HepG2 (cell line): ENCODE results near the gene MAJIN. TPM values are rescaled to one million over a fixed set of nuclear protein-coding genes. Genes with fewer than 3 reads are reported as not detected.

Source experiments
- ATF4 ChIP-seq, 2 experiments: fragments of 450-650 bp in 1 of 2; sonication (generic) in 1 of 2; formaldehyde crosslinking; IDR thresholded peaks; 2 replicates each; pipeline versions ENCODE4 v1.5.0 to v1.8.0; 2020 to 2022; ENCODE audit warnings: mild to moderate bottlenecking in 1 of 2, missing genetic modification reagents in 1 of 2
- CC2D1A ChIP-seq: sonication (generic); formaldehyde crosslinking; IDR thresholded peaks from 2 replicates; pipeline ENCODE4 v1.8.1; 2023; ENCODE audit warnings: mild to moderate bottlenecking, missing genetic modification reagents
- FOXJ3 ChIP-seq: sonication (generic); formaldehyde crosslinking; IDR thresholded peaks from 2 replicates; pipeline ENCODE4 v1.4.0; 2020; ENCODE audit warnings: missing genetic modification reagents, mild to moderate bottlenecking, borderline replicate concordance
- GABPA ChIP-seq, 2 experiments: IDR thresholded peaks; 2 replicates each; pipeline ENCODE4 v1.6.1; 2011 to 2016; ENCODE audit warnings: low read depth in 2 of 2, low read length in 1 of 2, missing biosample characterization in 1 of 2, missing genetic modification characterization in 1 of 2
- MTA3 ChIP-seq: sonication (generic); formaldehyde crosslinking; IDR thresholded peaks from 2 replicates; pipeline ENCODE4 v1.4.0; 2020; ENCODE audit warnings: missing genetic modification reagents
- MXD4 ChIP-seq: IDR thresholded peaks from 2 replicates; pipeline ENCODE4 v1.6.1; 2016; ENCODE audit warnings: mild to moderate bottlenecking, missing biosample characterization, missing genetic modification reagents
- MYNN ChIP-seq: sonication (generic); formaldehyde crosslinking; IDR thresholded peaks from 2 replicates; pipeline ENCODE4 v1.4.0; 2020; ENCODE audit warnings: mild to moderate bottlenecking, low read depth, missing genetic modification reagents
- NR2C2 ChIP-seq: sonication (generic); formaldehyde crosslinking; IDR thresholded peaks from 2 replicates; pipeline ENCODE4 v1.4.0; 2020; ENCODE audit warnings: missing genetic modification reagents, mild to moderate bottlenecking, moderate library complexity, borderline replicate concordance
- PRPF4 ChIP-seq: fragments of 200-400 bp; formaldehyde crosslinking; IDR thresholded peaks from 2 replicates; pipeline ENCODE4 v1.6.1; 2016; ENCODE audit warnings: low read length, low read depth; ENCODE audit not compliant: poor library complexity, severe bottlenecking
- TCF7 ChIP-seq: sonication (generic); IDR thresholded peaks from 2 replicates; pipeline ENCODE4 v1.6.1; 2016; ENCODE audit warnings: antibody characterized with exemption, low read depth
- TGIF2 ChIP-seq: IDR thresholded peaks from 2 replicates; pipeline ENCODE4 v1.6.1; 2016; ENCODE audit warnings: control low read depth, missing compliant biosample characterization
- U2AF2 ChIP-seq: fragments of 200-400 bp; formaldehyde crosslinking; IDR thresholded peaks from 2 replicates; pipeline ENCODE4 v1.6.1; 2017; ENCODE audit warnings: low read depth, mild to moderate bottlenecking, low read length
- ZBTB42 ChIP-seq: sonication (generic); formaldehyde crosslinking; IDR thresholded peaks from 2 replicates; pipeline ENCODE4 v1.5.0; 2020; ENCODE audit warnings: mild to moderate bottlenecking, missing genetic modification reagents
- ZBTB7A ChIP-seq: sonication (generic); formaldehyde crosslinking; IDR thresholded peaks from 2 replicates; pipeline ENCODE4 v1.8.0; 2022; ENCODE audit warnings: mild to moderate bottlenecking, missing genetic modification reagents
- ZBTB8A ChIP-seq: sonication (generic); formaldehyde crosslinking; IDR thresholded peaks from 2 replicates; pipeline ENCODE4 v1.4.0; 2020; ENCODE audit warnings: mild to moderate bottlenecking, low read depth, missing genetic modification reagents, borderline replicate concordance
- ZFAT ChIP-seq: sonication (generic); formaldehyde crosslinking; conservative IDR thresholded peaks from 2 replicates; pipeline ENCODE4 v1.8.1; 2023; ENCODE audit warnings: missing genetic modification reagents, inconsistent platforms
- ZFP36L1 ChIP-seq: sonication (generic); formaldehyde crosslinking; IDR thresholded peaks from 2 replicates; pipeline ENCODE4 v1.8.0; 2022; ENCODE audit warnings: mild to moderate bottlenecking, missing genetic modification reagents, moderate library complexity
- ZFY ChIP-seq: sonication (generic); formaldehyde crosslinking; IDR thresholded peaks from 2 replicates; pipeline ENCODE4 v1.4.0; 2020; ENCODE audit warnings: missing genetic modification reagents
- ZNF20 ChIP-seq: sonication (generic); formaldehyde crosslinking; IDR thresholded peaks from 2 replicates; pipeline ENCODE4 v1.4.0; 2020; ENCODE audit warnings: mild to moderate bottlenecking, moderate library complexity, missing genetic modification reagents
- ZNF230 ChIP-seq: sonication (generic); formaldehyde crosslinking; IDR thresholded peaks from 2 replicates; pipeline ENCODE4 v1.4.0; 2020; ENCODE audit warnings: mild to moderate bottlenecking, missing genetic modification reagents
- ZNF33B ChIP-seq: sonication (generic); formaldehyde crosslinking; IDR thresholded peaks from 2 replicates; pipeline ENCODE4 v1.5.1; 2020; ENCODE audit warnings: mild to moderate bottlenecking, missing genetic modification reagents
- ZNF350 ChIP-seq: sonication (generic); formaldehyde crosslinking; IDR thresholded peaks from 2 replicates; pipeline ENCODE4 v1.4.0; 2020; ENCODE audit warnings: mild to moderate bottlenecking, low read depth, missing genetic modification reagents, borderline replicate concordance
- ZNF451 ChIP-seq: sonication (generic); formaldehyde crosslinking; IDR thresholded peaks from 2 replicates; pipeline ENCODE4 v1.5.0; 2020; ENCODE audit warnings: mild to moderate bottlenecking, missing genetic modification reagents
- ZNF460 ChIP-seq: sonication (generic); formaldehyde crosslinking; IDR thresholded peaks from 2 replicates; pipeline ENCODE4 v1.5.1; 2020; ENCODE audit warnings: missing genetic modification reagents, mild to moderate bottlenecking, borderline replicate concordance
- ZNF607 ChIP-seq: sonication (generic); formaldehyde crosslinking; IDR thresholded peaks from 2 replicates; pipeline ENCODE4 v1.5.1; 2020; ENCODE audit warnings: missing genetic modification reagents, mild to moderate bottlenecking, borderline replicate concordance
- polyA plus RNA-seq, 8 experiments: library from polyadenylated mRNA; depleted of rRNA in 3 of 8; stranded (reverse) in 7 of 8; unstranded in 1 of 8; fragments of >200 nt; fragmentation: Illumina TruSeq in 4 of 8; extraction: Trizol in 4 of 8; gene quantifications; 2 replicates each; pipeline versions ENCODE4 v1.2.1 to v1.2.3, GENCODE V29; 2011 to 2016; ENCODE audit warnings: low read depth in 4 of 8, missing spikeins in 1 of 8, mixed read lengths in 1 of 8; ENCODE audit not compliant: insufficient read depth in 1 of 8
- total RNA-seq, 5 experiments: library from RNA; depleted of rRNA; stranded (reverse); fragments of >200 nt; fragmentation: Illumina TruSeq; extraction: Trizol; gene quantifications; 2 replicates each; pipeline ENCODE4 v1.2.3, GENCODE V29; 2016; ENCODE audit warnings: low read depth in 1 of 5
- TF ChIP-seq, protein P1 (sequence below): fragments of 450-650 bp; IDR thresholded peaks from 2 replicates; pipeline ENCODE4 v1.6.1; 2017
- TF ChIP-seq, protein P2 (sequence below): sonication (generic); formaldehyde crosslinking; IDR thresholded peaks from 2 replicates; pipeline ENCODE4 v1.4.0; 2020; ENCODE audit warnings: mild to moderate bottlenecking, missing genetic modification reagents

Gene MAJIN
- total and polyA plus RNA-seq, 2 of the 13 experiments (the other 11 are each of a cell fraction or from before 2014, with no cell fraction given) = not detected

DNA sequence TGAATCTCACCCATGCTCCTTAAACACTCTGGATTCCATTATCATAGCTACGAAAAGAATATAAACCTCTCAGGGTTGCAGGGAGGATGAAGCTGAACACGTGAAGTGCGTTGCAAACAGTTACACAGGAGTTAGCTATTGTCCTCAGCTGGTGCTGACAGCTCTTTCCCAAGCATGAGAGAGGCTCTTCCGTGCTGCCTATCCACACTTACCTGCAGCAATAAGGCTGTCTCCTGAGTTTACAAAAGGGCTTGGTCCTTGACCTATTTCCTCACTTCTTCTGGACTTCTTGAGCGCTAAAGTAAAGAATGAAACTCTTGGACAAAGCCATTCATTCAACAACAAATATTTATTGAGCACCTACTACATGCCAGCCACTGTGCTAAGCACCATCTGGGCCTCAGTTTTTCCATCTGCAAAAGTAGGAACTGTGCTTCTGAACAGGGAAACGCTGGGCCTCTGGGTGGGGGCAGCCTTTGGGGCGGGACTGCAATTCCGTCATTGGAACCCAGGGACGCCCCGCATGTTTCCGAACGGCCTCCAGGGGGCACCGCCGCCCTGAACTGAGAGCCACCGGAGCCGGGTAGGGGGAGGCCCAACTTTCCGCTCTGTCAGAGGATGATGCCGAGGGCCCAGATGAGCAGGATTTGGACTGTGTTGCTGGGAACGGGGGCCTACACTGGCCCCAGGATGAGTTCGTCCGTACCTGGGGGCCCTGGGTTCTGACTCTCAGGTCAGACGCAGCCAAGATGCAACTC lies 41.4 kb upstream of the MAJIN start (continued):
- TF ChIP-seq ZFAT (CRISPR knock-in tag) (no peak), FOXJ3 (CRISPR knock-in tag) (no peak), ZNF460 (CRISPR knock-in tag) (no peak), ZBTB42 (CRISPR knock-in tag) (no peak), ZFP36L1 (CRISPR knock-in tag) (no peak; the same call in 1 of the 2 replicates), MYNN (CRISPR knock-in tag) (no peak), ZNF451 (no peak), NR2C2 (no peak), MTA3 (CRISPR knock-in tag) (no peak), PRPF4 (no peak), U2AF2 (no peak), ZNF350 (CRISPR knock-in tag) (peak; percentile 49; the same call in 1 of the 2 replicates), CC2D1A (CRISPR knock-in tag) (no peak), ATF4 (CRISPR knock-in tag; IDR thresholded peaks at IDR 0.05) (no peak), ZNF230 (CRISPR knock-in tag) (no peak), TCF7 (no peak), ZFY (CRISPR knock-in tag) (no peak), ZNF607 (CRISPR knock-in tag) (0 out of 2 replicates have a peak, but pooled peaks have one; percentile 42), GABPA (IDR thresholded peaks at IDR 0.05; ENCODE audit: low read depth, low read length) (no peak), GABPA (CRISPR knock-in tag; IDR thresholded peaks at IDR 0.05; ENCODE audit: low read depth) (no peak; the same call in 1 of the 2 replicates), ZNF20 (CRISPR knock-in tag) (no peak), ZBTB7A (peak; percentile 34; the same call in 1 of the 2 replicates), MXD4 (CRISPR knock-in tag) (no peak), TGIF2 (CRISPR knock-in tag) (0 out of 2 replicates have a peak, but pooled peaks have one; percentile 8), ZBTB8A (CRISPR knock-in tag) (no peak), ZNF33B (no peak; the same call in 1 of the 2 replicates)
- TF ChIP-seq, protein P1, sequence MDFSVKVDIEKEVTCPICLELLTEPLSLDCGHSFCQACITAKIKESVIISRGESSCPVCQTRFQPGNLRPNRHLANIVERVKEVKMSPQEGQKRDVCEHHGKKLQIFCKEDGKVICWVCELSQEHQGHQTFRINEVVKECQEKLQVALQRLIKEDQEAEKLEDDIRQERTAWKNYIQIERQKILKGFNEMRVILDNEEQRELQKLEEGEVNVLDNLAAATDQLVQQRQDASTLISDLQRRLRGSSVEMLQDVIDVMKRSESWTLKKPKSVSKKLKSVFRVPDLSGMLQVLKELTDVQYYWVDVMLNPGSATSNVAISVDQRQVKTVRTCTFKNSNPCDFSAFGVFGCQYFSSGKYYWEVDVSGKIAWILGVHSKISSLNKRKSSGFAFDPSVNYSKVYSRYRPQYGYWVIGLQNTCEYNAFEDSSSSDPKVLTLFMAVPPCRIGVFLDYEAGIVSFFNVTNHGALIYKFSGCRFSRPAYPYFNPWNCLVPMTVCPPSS = no peak
- TF ChIP-seq, protein P2, sequence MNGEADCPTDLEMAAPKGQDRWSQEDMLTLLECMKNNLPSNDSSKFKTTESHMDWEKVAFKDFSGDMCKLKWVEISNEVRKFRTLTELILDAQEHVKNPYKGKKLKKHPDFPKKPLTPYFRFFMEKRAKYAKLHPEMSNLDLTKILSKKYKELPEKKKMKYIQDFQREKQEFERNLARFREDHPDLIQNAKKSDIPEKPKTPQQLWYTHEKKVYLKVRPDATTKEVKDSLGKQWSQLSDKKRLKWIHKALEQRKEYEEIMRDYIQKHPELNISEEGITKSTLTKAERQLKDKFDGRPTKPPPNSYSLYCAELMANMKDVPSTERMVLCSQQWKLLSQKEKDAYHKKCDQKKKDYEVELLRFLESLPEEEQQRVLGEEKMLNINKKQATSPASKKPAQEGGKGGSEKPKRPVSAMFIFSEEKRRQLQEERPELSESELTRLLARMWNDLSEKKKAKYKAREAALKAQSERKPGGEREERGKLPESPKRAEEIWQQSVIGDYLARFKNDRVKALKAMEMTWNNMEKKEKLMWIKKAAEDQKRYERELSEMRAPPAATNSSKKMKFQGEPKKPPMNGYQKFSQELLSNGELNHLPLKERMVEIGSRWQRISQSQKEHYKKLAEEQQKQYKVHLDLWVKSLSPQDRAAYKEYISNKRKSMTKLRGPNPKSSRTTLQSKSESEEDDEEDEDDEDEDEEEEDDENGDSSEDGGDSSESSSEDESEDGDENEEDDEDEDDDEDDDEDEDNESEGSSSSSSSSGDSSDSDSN (CRISPR knock-in tag) = peak; percentile 51; the same call in 1 of the 2 replicates
